ENCODE results near the gene ATF6.

The ATF6 gene

GRCh38 chr1:161836018-161836417 is 69.9 kb downstream of the ATF6 start:
- peak; percentile 55 to 57 for DNase-seq

- no peak for DNase-seq
Measured at GRCh38 chr1:161838362-161838761, 72.2 kb downstream of the ATF6 start.

- no peak for DNase-seq
Measured at GRCh38 chr1:161838885-161839284, 72.8 kb downstream of the ATF6 start.

GRCh38 chr1:161839591-161839990 is 73.5 kb downstream of the ATF6 start:
- no peak for DNase-seq

- no peak for DNase-seq
Measured at GRCh38 chr1:161840363-161840762, 74.2 kb downstream of the ATF6 start.

- DNase-seq: peak; percentile 42 to 43
Measured at GRCh38 chr1:161843156-161843555, 77.0 kb downstream of the ATF6 start.

DNA sequence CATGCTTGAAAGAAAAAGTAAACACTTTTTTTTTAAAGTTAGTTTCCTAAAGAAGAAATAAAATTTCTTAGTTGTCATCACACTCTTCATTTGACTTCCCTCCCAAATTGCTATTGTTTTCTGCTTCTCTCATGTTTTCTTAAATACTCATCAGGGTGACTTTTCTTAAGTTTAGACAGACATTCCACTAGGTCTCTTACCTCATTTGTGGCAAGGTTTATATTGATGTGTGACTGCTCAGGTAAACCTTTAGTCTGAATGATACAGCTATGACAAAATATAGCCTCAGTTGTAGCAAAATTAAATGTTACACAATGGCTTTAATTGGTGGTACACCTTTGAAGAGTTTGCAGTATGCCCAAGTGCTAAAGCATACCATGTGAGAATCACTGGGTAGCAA is 78.6 kb downstream of the ATF6 start:
- no peak for DNase-seq

DNA sequence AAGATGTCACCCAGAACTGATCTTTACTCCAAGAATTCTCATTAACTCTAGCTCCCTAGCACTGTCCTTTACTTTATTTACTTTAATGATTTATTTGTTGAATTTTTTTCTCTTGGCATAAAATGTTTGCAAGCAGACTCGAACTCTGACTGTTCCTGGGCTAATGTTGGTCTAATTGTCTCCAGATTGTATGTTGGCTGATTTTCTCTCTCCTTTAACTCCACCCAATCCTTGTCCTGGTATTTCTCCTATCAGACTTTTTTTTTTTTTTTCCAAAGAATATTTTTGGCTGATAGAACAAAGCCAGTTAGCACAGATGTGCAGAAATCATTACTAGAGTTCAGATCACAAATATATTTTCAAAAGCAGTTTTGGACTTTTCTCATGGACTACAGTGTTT is 82.6 kb downstream of the ATF6 start:
- DNase-seq: no peak

- no peak for DNase-seq
Measured at GRCh38 chr1:161849518-161849917, 83.4 kb downstream of the ATF6 start.

- no peak for DNase-seq
Measured at GRCh38 chr1:161855260-161855659, 89.1 kb downstream of the ATF6 start.

DNA sequence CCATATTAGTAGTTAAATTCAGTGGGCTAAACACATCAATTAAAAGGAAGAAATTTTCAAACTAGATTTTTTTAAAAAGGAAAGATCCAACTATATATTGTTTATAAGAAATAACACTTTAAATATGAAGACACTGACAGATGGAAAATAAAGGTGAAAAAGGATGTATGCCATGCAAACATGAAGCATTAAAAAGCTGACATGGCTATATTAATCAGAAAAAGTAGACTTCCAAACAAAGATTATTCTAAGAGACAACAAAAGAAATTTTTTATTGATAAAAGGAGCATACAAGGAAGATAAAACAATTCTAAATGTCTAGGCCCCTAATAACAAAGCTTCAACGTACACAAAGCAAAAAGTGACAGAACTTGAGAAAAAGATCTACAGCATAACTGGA is 92.2 kb downstream of the ATF6 start:
- DNase-seq: no peak

- DNase-seq: no peak
Measured at GRCh38 chr1:161863549-161863948, 97.4 kb downstream of the ATF6 start.

DNA sequence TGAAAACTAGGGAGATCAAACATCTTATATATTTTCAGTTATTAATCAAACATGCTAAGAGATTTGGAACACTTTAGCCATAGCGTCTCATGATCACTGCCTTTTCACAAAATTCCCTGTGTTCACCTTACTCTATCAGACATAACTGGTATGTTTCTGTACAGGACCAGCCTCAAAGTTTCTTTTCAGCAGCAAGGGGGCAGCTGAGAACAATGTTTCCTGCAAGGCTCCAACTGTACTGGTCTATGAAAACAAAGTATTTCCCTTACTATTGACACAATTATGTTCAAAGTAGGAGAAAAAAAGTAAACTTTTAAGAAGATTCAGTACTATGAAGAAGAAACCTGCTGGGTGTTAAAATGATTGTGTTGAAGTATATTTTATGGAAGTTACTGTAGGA is 98.5 kb downstream of the ATF6 start:
- no peak for DNase-seq

GRCh38 chr1:161866241-161866640 is 100.1 kb downstream of the ATF6 start:
- DNase-seq: no peak

DNA sequence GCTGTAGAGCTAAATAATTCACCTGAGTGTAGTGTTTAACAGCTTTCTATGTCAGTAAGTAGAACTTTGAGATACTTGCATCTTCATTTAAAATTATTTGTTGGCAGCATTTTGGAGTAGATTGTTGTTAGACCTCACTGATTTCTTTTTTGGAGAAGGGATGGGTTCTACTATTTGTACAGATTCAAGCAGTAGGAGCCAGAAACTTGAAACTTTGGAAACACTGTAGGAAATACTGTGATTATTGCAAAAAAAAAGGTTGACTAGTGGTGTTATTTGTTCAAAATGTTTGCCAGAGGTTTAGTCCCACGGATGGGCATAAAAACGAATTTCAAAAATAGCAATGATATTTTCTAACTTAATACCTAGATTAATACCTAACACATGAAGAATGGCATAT is 102.7 kb downstream of the ATF6 start:
- DNase-seq: no peak

DNA sequence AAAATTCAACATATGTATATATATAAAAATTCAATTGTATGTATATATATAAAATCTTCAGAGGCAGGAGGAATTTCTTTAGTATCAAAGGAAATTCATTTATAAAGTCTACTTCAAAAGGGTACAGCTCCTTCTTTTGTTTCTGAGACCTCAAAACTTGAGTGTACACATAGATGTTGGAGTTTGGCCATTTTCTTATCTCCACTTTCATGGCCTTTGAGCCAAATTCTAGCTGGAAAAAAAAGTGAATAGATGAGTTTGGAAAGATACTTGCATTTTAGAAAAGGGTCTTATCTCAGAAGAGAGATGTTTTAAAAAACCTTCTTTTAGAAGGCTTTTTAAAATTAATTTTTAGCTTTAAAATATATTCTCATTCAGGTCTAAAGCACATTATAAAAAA is 103.2 kb downstream of the ATF6 start:
- no peak for DNase-seq

DNA sequence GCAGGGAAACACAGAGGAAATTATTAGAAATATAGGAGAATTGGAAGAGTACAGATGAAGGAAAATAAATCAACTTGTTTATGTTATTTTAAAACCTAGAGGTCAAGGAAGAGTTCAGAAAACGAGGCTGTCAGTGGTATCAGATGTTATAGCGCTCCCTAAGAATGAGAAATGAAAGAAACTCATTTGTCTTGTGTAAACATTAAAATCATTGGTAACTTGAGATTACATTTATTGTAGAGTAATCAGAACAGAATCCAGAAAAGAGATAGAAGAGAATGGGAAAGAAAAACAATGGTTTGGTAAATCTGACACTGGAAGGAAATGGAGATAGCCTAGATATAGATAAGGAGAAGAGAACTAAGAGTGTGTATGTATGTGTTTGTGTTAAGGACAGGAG is 106.4 kb downstream of the ATF6 start:
- DNase-seq: no peak

- no peak for DNase-seq
Measured at GRCh38 chr1:161879261-161879660, 113.1 kb downstream of the ATF6 start.

DNA sequence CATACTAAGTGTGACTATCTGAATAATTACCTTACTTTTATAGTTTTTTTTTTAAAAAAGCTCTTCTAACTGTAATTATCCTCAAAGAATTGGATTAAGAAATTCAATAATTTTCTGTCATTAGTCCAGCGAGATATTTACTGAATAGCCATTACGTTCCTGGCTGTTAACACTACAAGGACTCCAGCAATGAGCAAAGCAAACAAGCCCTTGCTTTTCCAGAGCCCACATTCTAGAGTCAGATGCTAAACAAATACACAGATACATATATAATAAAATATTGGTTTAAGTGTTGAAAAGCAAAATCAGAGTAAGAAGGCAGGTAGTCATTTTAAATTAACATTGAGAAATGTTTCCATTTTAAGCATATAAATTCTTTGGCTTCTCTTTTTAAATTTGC is 118.4 kb downstream of the ATF6 start:
- no peak for DNase-seq

- no peak for DNase-seq
Measured at GRCh38 chr1:161885003-161885402, 118.9 kb downstream of the ATF6 start.

- DNase-seq: no peak
Measured at GRCh38 chr1:161885759-161886158, 119.6 kb downstream of the ATF6 start.

GRCh38 chr1:161886589-161886988 is 120.5 kb downstream of the ATF6 start:
- DNase-seq: no peak

- no peak for DNase-seq
Measured at GRCh38 chr1:161887730-161888287, 121.7 kb downstream of the ATF6 start.

- DNase-seq: no peak
Measured at GRCh38 chr1:161890574-161890973, 124.5 kb downstream of the ATF6 start.

DNA sequence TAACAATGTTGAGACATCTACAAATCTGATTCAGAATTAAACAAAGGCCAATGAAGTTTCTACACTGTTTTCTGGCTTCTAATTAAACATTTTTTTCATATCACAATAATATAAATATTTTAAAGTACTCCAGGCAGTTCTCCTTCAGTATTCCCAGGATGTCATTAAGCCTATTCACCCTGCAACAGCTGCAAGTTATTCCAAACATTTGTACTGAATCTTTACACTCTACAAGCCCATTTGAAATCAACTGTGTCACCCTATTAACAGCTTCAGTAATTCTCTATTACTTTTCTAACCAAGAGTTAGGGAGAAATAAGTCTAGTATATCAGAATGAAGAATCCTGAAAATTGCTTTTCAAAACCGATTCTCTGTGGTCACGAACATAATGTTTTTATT is 133.0 kb downstream of the ATF6 start:
- DNase-seq: no peak

- no peak for DNase-seq
Measured at GRCh38 chr1:161900160-161900559, 134.0 kb downstream of the ATF6 start.
